GM21619 (cell line): ENCODE results near the gene ZMYND11.

ENCODE experiments used
- ATAC-seq: cut with Tn5 transposase; IDR thresholded peaks from one replicate; pipeline ENCODE4 v1.9.1; 2021; ENCODE audit not compliant: unreplicated experiment

The ZMYND11 gene

GRCh38 chr10:135132-135600 lies at the start of gene ZMYND11:
TSS of gene ZMYND11 (plus strand) at chr10:135455. CDS start at chr10:180013, 44,558 bp downstream.
- ATAC-seq, result peak; percentile 42

GRCh38 chr10:86031-86430 lies 49.2 kb upstream of the ZMYND11 start:
- no peak for ATAC-seq

- no peak for ATAC-seq
Observed at GRCh38 chr10:87177-88080, 47.8 kb upstream of the ZMYND11 start.

- ATAC-seq, result no peak
Observed at GRCh38 chr10:88253-88652, 47.0 kb upstream of the ZMYND11 start.

DNA sequence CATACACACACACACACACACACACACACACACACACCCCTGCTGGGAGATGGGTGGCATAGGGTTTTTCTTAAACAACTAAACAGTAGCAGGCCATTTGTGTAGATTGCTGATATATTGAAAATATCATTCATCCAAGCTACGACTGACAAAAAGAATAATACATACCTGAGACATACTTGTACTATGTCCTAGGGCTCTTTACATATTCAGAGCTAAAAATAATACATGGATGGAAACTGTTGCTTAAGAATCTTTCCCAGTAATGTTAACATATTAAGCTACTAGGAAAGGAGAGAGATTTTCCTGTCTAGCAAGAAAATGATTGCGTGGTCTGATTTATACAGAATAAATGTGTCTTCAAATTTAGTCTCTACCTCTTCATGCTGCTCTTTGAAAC lies 46.0 kb upstream of the ZMYND11 start:
- ATAC-seq, result no peak

- ATAC-seq, result no peak
Observed at GRCh38 chr10:90161-90560, 45.1 kb upstream of the ZMYND11 start.

DNA sequence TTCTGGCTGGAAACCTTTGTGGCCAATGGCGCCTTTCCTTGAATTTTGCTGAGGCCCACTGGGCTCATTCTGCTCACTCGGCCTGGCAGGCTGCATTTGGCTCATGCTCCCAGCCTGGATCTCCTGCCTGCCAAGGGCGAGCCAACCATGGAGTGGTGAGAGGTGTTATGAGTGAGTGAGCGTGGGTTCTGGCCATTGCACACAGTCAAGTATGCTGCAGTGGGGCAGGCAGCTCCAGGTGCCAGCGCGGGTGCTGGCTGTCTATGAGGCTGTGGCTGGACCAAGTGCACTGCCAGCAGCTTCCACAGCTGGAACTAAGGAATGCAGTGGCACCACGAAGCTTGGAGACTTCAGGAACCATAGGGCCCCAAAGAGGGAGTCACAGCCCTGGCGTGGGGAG lies 43.9 kb upstream of the ZMYND11 start:
- ATAC-seq, result no peak

- no peak for ATAC-seq
Observed at GRCh38 chr10:92153-92552, 43.1 kb upstream of the ZMYND11 start.

GRCh38 chr10:92846-93245 lies 42.4 kb upstream of the ZMYND11 start:
- ATAC-seq, result no peak

DNA sequence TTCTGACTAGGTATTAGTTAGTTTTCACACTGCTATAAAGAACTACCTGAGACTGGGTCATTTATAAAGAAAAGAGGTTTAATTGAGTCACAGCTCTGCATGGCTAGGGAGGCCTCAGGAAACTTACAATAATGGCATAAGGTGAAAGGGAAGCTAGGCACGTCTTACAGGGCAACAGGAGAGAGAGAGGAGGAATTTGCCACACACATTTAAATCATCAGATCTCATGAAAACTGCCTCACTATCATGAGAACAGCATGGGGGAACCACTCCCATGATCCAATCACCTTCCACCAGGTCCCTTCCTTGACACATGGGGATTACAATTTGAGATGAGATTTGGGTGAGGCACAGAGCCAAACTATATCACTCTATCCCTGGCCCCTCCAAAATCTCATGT lies 40.6 kb upstream of the ZMYND11 start:
- no peak for ATAC-seq

GRCh38 chr10:95356-96115 lies 39.7 kb upstream of the ZMYND11 start:
- no peak for ATAC-seq

DNA sequence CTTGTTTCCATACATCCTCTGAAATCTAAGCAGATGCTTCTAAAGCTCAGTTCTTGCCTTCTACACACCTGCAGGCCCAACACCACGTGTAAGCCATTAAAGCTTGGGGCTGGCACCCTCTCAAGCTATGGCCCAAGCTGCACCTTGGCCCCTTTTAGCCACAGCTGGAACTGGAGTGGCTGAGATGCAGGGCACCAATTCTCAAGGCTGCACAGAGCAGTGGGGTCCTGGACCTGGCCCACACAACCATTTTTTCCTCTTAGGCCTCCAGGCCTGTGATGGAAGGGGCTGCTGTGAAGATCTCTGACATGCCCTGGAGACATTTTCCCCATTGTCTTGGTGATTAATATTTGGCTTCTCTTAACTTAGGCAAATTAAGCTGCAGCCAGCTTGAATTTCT lies 38.8 kb upstream of the ZMYND11 start:
- ATAC-seq, result no peak

- no peak for ATAC-seq
Observed at GRCh38 chr10:104416-104815, 30.8 kb upstream of the ZMYND11 start.

- no peak for ATAC-seq
Observed at GRCh38 chr10:104862-105565, 30.2 kb upstream of the ZMYND11 start.

- ATAC-seq, result no peak
Observed at GRCh38 chr10:105806-106205, 29.4 kb upstream of the ZMYND11 start.

DNA sequence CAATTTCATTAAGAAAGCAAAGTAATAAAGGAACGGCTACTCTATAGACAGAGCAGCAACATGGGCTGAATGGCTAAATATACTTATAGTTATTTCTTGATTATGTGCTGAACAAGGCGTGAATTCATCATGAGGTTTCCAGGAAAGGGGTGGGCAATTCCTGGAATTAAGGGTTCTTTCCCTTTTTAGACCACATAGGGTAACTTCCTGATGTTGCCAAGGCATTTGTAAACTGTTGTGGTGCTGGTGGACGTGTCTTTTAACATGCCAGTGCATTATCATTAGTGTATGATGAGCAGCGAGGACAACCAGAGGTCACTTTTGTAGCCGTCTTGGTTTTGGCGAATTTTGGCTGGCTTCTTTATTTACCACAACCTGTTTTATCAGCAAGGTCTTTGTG lies 28.5 kb upstream of the ZMYND11 start:
- no peak for ATAC-seq

DNA sequence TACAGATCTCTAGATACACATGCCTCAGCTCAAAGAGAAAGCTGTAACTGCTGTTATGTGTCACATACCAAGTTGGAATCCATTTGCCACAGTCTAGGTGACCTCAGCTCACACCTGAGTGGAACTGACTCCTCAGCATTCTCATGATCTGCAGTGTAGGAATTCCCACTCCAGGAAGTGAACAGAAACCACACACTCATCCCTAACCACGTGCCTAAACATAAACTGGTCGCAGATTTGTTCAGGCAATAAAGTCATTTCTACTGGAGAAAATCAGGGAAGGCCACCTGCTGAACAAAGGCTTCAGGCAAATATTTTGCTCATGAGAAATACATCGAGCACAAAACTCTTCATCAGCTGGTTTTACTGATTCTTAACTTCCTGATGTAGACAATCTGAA lies 23.0 kb upstream of the ZMYND11 start:
- ATAC-seq, result no peak

- no peak for ATAC-seq
Observed at GRCh38 chr10:124874-125273, 10.4 kb upstream of the ZMYND11 start.

- ATAC-seq, result peak; percentile 85
Observed at GRCh38 chr10:127612-128432, 7.4 kb upstream of the ZMYND11 start.

GRCh38 chr10:129810-130209 lies 5.4 kb upstream of the ZMYND11 start:
- no peak for ATAC-seq
